HG03565 (cell line): ENCODE measurements around the gene TTC9C.
"Not testable (repeated sequence)": the region's sequence is repeated elsewhere in the genome, so short reads cannot be mapped to it uniquely, and the experiment has no call there.

Experiments
- ATAC-seq: cut with Tn5 transposase; IDR thresholded peaks from one replicate; pipeline ENCODE4 v1.9.1; 2021; ENCODE audit warnings: mild to moderate bottlenecking, moderate library complexity; ENCODE audit not compliant: unreplicated experiment

Gene TTC9C

GRCh38 chr11:62749931-62750330 lies 21.6 kb downstream of the TTC9C start:
- not testable (repeated sequence) for ATAC-seq

DNA sequence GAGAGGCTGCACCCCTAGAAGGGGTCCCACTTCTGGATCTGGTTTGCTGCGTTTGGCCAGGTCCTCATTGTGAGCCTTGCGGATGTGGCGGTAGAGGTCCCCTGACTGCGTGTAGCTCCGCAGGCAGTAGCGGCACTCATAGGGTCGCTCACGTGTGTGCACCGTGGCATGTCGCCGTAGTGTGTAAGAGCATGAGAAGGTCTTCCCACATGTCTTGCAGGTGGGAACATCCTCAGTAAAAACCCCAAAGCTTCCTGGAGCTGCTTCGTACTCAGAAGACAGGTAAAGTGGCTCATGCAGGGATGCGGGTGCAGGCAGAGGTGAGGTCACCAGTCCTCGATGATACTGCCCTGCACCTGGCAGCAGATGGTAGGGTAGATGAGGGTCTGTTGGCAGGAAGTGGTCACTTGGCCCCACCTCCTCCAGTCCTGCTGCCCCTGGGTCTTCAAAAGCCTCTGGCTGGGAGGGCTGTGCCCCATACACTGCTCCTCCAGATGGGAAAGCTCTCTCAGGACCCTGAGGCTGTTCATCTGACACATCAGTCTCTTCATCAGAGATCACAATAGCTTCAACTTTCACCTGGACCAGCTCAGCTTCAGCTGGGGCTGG lies 24.0 kb downstream of the TTC9C start:
- ATAC-seq = no peak

GRCh38 chr11:62752994-62753735 lies 24.9 kb downstream of the TTC9C start:
- no peak for ATAC-seq

DNA sequence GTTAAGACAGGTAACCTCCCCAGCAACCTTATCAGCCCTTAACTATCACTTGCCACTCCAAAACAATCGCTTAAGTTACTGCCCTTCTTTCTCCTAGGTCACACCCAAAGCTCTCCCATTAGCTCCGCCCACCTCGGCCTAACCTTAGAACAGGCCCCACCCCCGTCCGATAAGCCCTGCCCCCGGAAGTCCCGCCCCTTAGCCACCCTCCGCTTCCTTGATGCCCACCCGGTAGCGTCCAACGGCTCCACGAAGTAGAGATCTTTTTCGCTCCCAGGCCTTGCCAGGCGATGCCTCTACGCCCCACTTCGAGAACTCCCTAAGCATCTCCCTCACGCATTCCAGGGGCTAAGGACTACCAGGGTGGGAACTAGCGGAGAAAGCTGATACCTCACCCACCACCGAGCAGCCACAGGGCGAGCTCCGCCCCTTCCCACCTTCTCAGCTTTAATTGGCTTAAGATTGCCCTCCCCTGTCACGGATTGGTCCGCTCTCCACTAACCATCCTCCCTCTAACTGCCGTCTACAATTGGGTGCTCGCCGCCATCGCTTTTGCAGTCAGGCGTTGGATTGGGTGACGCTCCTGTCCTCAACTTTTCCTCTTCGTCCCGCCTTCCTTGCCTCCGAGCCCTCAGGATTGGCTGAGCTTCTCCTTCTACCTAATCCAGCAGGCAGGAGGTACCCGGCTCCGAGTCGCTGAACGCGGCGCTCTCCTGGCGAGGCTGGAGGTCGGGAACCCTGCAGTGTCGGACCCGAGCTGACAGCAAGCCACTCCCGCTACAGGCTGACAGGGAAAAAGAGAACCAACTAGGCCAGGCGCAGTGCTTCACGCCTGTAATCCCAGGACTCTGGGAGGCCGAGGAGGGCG lies 25.7 kb downstream of the TTC9C start, which contains the start of gene ZBTB3:
ZBTB3 (minus strand) TSS at position 425 of the 868 bp plus-strand sequence. CDS start 496 bp downstream, outside the sequence.
- peak; percentile 94 for ATAC-seq

DNA sequence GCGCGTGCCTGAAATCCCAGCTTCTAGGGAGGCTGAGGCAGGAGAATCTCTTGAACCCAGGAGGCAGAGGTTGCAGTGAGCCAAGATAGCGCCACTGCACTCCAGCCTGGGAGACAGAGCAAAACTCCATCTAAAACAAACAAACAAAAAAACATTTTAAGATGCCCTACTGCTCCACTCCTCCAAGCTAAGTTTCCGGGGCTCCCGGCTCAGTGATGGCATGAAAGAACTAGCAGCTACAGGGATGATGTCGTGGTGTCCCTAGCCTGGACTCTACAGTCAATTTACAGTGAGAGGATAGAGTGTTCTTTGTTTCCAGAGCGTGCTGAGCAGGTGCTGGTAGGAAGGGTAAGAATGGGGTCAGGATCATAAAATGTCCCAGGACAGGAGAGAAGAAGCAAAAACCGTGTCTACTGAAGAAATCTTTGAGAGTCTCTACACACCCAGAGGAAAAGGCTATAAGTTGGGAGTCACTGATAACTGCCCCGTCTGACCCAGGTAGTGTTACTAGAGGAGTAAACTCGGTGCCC lies 26.9 kb downstream of the TTC9C start:
- no peak for ATAC-seq

- no peak for ATAC-seq
Measured at GRCh38 chr11:62757846-62758788, 29.8 kb downstream of the TTC9C start.

- ATAC-seq = not testable (repeated sequence)
Measured at GRCh38 chr11:62760867-62761227, 32.6 kb downstream of the TTC9C start.

DNA sequence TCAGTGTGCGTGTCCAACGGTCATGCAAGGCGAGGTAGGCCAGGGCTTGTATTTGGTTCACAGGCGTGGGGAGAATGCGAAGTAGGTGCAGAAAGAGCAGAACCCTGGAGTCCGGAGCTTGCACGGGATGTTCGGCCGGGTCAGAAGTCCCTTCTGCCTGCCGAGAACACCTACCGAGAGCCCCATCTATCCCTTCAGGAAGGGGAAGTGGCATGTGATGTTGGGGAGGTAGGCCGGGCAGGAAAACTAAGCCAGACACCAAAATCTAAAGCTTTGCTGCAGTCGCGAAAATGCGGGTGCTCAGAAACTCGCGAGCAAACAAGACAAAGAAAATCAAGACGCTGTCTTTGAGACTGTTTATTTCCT lies 42.5 kb downstream of the TTC9C start:
- peak; percentile 2 for ATAC-seq

DNA sequence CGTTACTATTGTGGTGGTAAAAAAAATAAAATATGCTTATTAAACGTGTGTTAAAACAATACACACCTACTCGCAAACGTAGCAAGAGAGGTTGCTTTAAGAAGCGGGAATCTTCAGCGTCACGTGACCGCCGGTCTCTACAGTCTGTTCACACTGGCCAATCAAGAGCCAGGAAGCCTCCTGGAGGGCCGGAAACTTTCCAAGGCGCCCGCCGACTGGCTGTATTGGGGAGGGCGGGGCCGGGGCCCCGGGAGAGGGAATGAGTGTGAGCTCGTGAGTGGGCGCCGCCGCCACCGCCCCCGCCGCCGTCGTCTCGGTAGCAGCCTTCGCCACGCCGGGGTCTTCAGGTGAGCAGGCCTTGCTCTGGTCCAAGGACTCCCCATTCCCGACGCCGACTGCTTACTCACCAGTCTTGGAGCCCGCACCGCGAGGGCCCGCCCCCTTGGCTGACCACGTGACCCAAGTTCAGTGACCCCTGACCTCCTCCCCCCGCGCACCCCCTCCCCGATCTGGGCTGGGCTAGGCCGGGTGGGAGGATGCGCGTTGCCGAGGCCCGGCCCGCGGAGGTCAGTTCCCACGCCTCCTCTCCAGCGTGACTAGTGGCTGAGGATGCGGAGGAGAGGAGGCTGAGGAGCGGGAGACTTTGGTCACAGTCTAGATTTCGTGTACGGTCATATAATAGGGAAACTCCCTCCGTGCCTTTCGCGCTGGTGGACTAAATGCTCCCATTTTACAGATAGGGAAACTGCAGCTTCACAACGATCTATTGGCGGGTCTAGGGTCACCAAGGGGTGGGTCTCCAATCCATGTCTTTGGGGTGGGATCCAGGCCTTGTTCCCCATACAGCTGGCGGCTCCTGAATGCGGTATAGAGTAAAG lies 43.1 kb downstream of the TTC9C start, which contains the start of gene TAF6L:
TAF6L (plus strand) TSS at position 253 of the 878 bp plus-strand sequence. CDS start 4,388 bp downstream, outside the sequence.
- ATAC-seq = peak; percentile 68

GRCh38 chr11:62774407-62774806 lies 46.1 kb downstream of the TTC9C start:
- no peak for ATAC-seq

DNA sequence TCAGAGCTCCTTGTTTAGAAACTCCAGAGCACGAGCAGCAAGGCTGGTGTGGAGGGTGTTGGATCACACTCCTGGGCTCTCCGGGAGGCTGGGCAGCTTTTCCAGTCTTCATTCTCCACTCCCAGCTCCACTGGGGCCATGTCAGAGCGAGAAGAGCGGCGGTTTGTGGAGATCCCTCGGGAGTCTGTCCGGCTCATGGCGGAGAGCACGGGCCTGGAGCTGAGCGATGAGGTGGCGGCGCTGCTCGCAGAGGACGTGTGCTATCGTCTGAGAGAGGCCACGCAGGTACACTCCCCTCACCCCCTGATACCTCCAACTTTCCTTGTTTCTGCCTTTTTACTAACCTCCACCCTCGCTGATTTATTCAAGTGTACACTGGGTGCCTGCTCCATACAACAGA lies 47.4 kb downstream of the TTC9C start:
- no peak for ATAC-seq

DNA sequence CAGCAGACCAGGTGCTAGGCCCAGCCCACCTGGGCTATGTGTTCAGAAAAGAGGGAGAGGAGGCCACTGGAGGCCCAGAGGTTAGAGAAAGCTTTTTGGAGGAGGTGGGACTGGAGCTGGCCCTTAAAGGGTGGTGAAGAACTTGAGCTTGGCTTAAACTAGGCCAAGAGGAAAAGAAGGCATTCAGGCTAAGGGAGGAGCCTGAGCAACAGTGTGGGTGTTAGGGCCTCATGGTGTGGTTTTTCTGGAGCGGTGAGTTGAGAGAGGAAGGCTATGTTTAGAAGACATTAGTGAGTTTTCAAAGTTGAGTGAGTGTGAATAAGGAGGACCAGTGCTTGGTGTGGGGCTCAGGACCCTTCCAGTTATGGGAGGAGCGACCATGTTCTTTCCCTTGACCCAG lies 49.1 kb downstream of the TTC9C start:
- no peak for ATAC-seq

- no peak for ATAC-seq
Measured at GRCh38 chr11:62778441-62778840, 50.2 kb downstream of the TTC9C start.

GRCh38 chr11:62782753-62783152 lies 54.5 kb downstream of the TTC9C start:
- no peak for ATAC-seq

DNA sequence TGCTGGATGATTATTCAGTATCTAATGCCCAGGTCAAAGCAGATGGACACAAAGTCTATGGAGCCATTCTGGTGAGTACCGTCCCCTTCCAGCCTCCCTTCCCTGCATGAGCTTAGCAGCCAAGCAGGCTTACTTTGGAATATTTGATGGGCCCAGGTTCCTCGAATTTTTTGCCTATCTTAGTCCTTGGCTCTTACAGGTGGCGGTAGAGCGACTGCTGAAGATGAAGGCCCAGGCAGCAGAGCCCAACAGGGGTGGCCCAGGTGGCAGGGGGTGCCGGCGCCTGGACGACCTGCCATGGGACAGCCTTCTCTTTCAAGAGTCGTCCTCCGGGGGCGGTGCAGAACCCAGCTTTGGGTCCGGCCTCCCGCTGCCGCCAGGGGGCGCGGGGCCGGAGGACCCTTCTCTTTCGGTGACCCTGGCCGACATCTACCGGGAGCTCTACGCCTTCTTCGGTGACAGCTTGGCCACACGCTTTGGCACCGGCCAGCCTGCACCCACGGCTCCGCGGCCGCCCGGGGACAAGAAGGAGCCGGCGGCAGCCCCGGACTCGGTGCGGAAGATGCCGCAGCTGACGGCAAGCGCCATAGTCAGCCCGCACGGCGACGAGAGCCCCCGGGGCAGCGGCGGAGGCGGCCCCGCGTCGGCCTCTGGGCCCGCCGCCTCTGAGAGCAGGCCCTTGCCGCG lies 58.2 kb downstream of the TTC9C start:
- ATAC-seq = peak; percentile 34

- ATAC-seq = peak; percentile 52
Measured at GRCh38 chr11:62787005-62787759, 58.9 kb downstream of the TTC9C start, which contains the start of gene TMEM179B. TSS of gene TMEM179B (plus strand) at chr11:62787402. CDS start at chr11:62787432, 30 bp downstream.
